GM12878 (cell line): Measurements from ENCODE around the gene CLSTN2. TPM values are rescaled to one million over a fixed set of nuclear protein-coding genes. Genes with fewer than 3 reads are reported as not detected.

Experiments used
- ATAC-seq: fragments of 200-7000 bp; cut with Tn5 transposase; 3 replicates; pipeline ENCODE4 v1.9.1; 2020; ENCODE audit warnings: mild to moderate bottlenecking, moderate library complexity
- BruUV-seq: library from RNA; stranded (reverse); fragments of 400-500 nt; replicated peaks from 2 replicates; lab custom pipeline; 2021; lab: Mats Ljungman, UMichigan
- CTCF ChIA-PET: fragments of 300-600 bp; sonication (Branson Sonifier 250); formaldehyde crosslinking; extraction: SDS; loops from one replicate; lab custom pipeline; 2021; ENCODE audit warnings: inconsistent platforms; lab: Yijun Ruan, JAX
- POLR2A ChIA-PET: fragments of 350-600 bp; formaldehyde crosslinking; extraction: SDS; loops from one replicate; lab custom pipeline; 2021; ENCODE audit warnings: inconsistent platforms; lab: Charles Lee
- RAD21 ChIA-PET: fragments of 300-600 bp; sonication (Branson Sonifier 250); formaldehyde crosslinking; loops from one replicate; lab custom pipeline; 2023; ENCODE audit warnings: antibody characterized with exemption; ENCODE audit not compliant: unreplicated experiment; lab: Charles Lee
- SMC1A ChIA-PET: fragments of 300-600 bp; sonication (Branson Sonifier 250); formaldehyde crosslinking; loops from one replicate; lab custom pipeline; 2023; ENCODE audit not compliant: unreplicated experiment, uncharacterized antibody; lab: Charles Lee
- DNase-seq: peaks from one replicate; pipeline ENCODE4 v3.0.0-alpha.2; 2011; ENCODE audit warnings: low read depth, low spot score
- FAIRE-seq: peaks from 3 replicates; lab custom pipeline; 2011; peaks lifted over from hg19 to GRCh38; lab: Jason Lieb, UNC
- H2AFZ ChIP-seq: 2 replicates; pipeline ENCODE4 v1.6.0; 2011; ENCODE audit warnings: low read depth, low read length, control low read depth; ENCODE audit not compliant: control insufficient read depth
- H3K27ac ChIP-seq: 2 replicates; pipeline ENCODE4 v1.5.1; 2011; ENCODE audit warnings: control low read depth; ENCODE audit not compliant: control insufficient read depth, insufficient read depth
- H3K27me3 ChIP-seq, 2 experiments: replicated peaks in 1 of 2; 2 replicates each; pipeline versions ENCODE4 v1.6.0 to v1.6.1; 2011; ENCODE audit warnings: low read length in 1 of 2; ENCODE audit not compliant: control insufficient read depth in 2 of 2, insufficient read depth in 2 of 2
- H3K36me3 ChIP-seq, 2 experiments: 2 replicates each; pipeline ENCODE4 v1.5.1; 2011; ENCODE audit warnings: low read length in 1 of 2; ENCODE audit not compliant: control insufficient read depth in 2 of 2, insufficient read depth in 2 of 2
- H3K4me1 ChIP-seq: 2 replicates; pipeline ENCODE4 v1.6.1; 2011; ENCODE audit warnings: mild to moderate bottlenecking, low read length, moderate library complexity, mixed read lengths; ENCODE audit not compliant: control insufficient read depth, insufficient read depth
- H3K4me2 ChIP-seq: 2 replicates; pipeline ENCODE4 v1.6.0; 2011; ENCODE audit warnings: control low read depth; ENCODE audit not compliant: control insufficient read depth, insufficient read depth
- H3K4me3 ChIP-seq: fragments of 200-600 bp; sonication (generic); 2 replicates; pipeline ENCODE4 v1.5.1; 2016
- H3K79me2 ChIP-seq: 2 replicates; pipeline ENCODE4 v1.6.0; 2011; ENCODE audit warnings: low read length; ENCODE audit not compliant: control insufficient read depth, insufficient read depth
- H3K9ac ChIP-seq: 2 replicates; pipeline ENCODE4 v1.8.0; 2011; ENCODE audit warnings: low read length, control low read depth, mixed read lengths; ENCODE audit not compliant: control insufficient read depth, insufficient read depth
- H3K9me3 ChIP-seq: replicated peaks from 3 replicates; pipeline ENCODE4 v1.5.1; 2011; ENCODE audit warnings: mild to moderate bottlenecking, low read length; ENCODE audit not compliant: control insufficient read depth, insufficient read depth
- H4K20me1 ChIP-seq: 2 replicates; pipeline ENCODE4 v1.6.0; 2011; ENCODE audit not compliant: control insufficient read depth, insufficient read depth
- BRCA1 ChIP-seq: IDR thresholded peaks from 2 replicates; pipeline ENCODE4 v1.6.1; 2011; ENCODE audit warnings: low read depth, low read length, improper control_type of control experiment
- ESRRA ChIP-seq: IDR thresholded peaks from 2 replicates; pipeline ENCODE4 v1.6.1; 2012; ENCODE audit warnings: mild to moderate bottlenecking, low read length, improper control_type of control experiment
- ETV6 ChIP-seq, 2 experiments: fragments of 450-650 bp in 1 of 2; IDR thresholded peaks in 1 of 2; conservative IDR thresholded peaks in 1 of 2; 2 replicates each; pipeline ENCODE4 v1.6.1; 2014; ENCODE audit warnings: antibody characterized with exemption in 1 of 2, borderline replicate concordance in 1 of 2, low read depth in 1 of 2, mild to moderate bottlenecking in 1 of 2, moderate library complexity in 1 of 2
- IRF4 ChIP-seq: IDR thresholded peaks from 2 replicates; pipeline ENCODE4 v1.6.1; 2011; ENCODE audit warnings: low read depth, low read length
- KAT2A ChIP-seq: conservative IDR thresholded peaks from 2 replicates; pipeline ENCODE4 v1.6.1; 2011; ENCODE audit warnings: low read depth, low read length; ENCODE audit not compliant: control insufficient read depth
- MTA2 ChIP-seq: fragments of 450-650 bp; IDR thresholded peaks from 2 replicates; pipeline ENCODE4 v1.6.1; 2016; ENCODE audit warnings: low read depth, mild to moderate bottlenecking, moderate library complexity
- NBN ChIP-seq: fragments of 450-650 bp; IDR thresholded peaks from 2 replicates; pipeline ENCODE4 v1.6.1; 2016
- POLR2AphosphoS5 ChIP-seq: IDR thresholded peaks from 2 replicates; pipeline ENCODE4 v1.6.1; 2011; ENCODE audit warnings: mild to moderate bottlenecking, low read length, inconsistent platforms
- RB1 ChIP-seq: fragments of 450-650 bp; formaldehyde crosslinking; IDR thresholded peaks from 2 replicates; pipeline ENCODE4 v1.6.1; 2017; ENCODE audit warnings: mild to moderate bottlenecking, borderline replicate concordance
- STAT3 ChIP-seq: IDR thresholded peaks from 2 replicates; pipeline ENCODE4 v1.6.1; 2011; ENCODE audit warnings: low read depth, low read length, improper control_type of control experiment
- TBL1XR1 ChIP-seq: IDR thresholded peaks from 2 replicates; pipeline ENCODE4 v1.6.1; 2012; ENCODE audit warnings: low read depth, low read length, improper control_type of control experiment
- ZBED1 ChIP-seq: IDR thresholded peaks from 2 replicates; pipeline ENCODE4 v1.6.1; 2016; ENCODE audit warnings: borderline replicate concordance
- in situ Hi-C: fragments of 300-500 bp; cut with MboI; formaldehyde crosslinking; loops from 9 replicates; pipeline ENCODE4 v1.14.3; 2018; ENCODE audit warnings: mixed read lengths
- intact Hi-C: fragments of 100-400 bp; cut with micrococcal nuclease; formaldehyde crosslinking; loops from one replicate; pipeline ENCODE4 v1.14.2; 2022; ENCODE audit not compliant: unreplicated experiment
- polyA plus RNA-seq, 11 experiments: library from polyadenylated mRNA; depleted of rRNA in 4 of 11; unstranded in 6 of 11; stranded (reverse) in 5 of 11; fragments of >200 nt; fragmentation: Nextera tagmentation in 4 of 11; fragmentation: Illumina TruSeq in 1 of 11; extraction: Ambion mirVana in 4 of 11; extraction: Trizol in 1 of 11; gene quantifications; 1 replicate in 1 of 11; 2 replicates in 10 of 11; pipeline versions ENCODE4 v1.2.1 to v1.2.3, GENCODE V29; 2011 to 2016; ENCODE audit warnings: inconsistent platforms in 2 of 11, missing spikeins in 2 of 11, low read depth in 1 of 11
- total RNA-seq, 4 experiments: library from RNA; depleted of rRNA in 3 of 4; stranded (reverse); fragments of >200 nt in 3 of 4; fragmentation: Illumina TruSeq in 1 of 4; extraction: Trizol in 1 of 4; gene quantifications; 2 replicates each; pipeline versions ENCODE4 v1.2.1 to v1.2.3, GENCODE V29; 2013 to 2021
- TF ChIP-seq, protein P1 (sequence below): fragments of 450-650 bp; conservative IDR thresholded peaks from 2 replicates; pipeline ENCODE4 v1.6.1; 2017; ENCODE audit warnings: mild to moderate bottlenecking, moderate library complexity
- TF ChIP-seq, protein P2 (sequence below): fragments of 450-650 bp; IDR thresholded peaks from 2 replicates; pipeline ENCODE4 v1.6.1; 2016; ENCODE audit warnings: mild to moderate bottlenecking
- TF ChIP-seq, protein P3 (sequence below): fragments of 450-650 bp; IDR thresholded peaks from 2 replicates; pipeline ENCODE4 v1.6.1; 2017; ENCODE audit warnings: antibody characterized with exemption, mild to moderate bottlenecking, moderate library complexity
- TF ChIP-seq, protein P4 (sequence below): fragments of 450-650 bp; IDR thresholded peaks from 2 replicates; pipeline ENCODE4 v1.6.1; 2018; ENCODE audit warnings: borderline replicate concordance, mild to moderate bottlenecking; ENCODE audit not compliant: partially characterized antibody

The CLSTN2 gene
- total and polyA plus RNA-seq, 10 of the 15 experiments (the other 5 are each of a cell fraction or from before 2014, with no cell fraction given), result under 0.01 to 0.10 (median under 0.01) TPM; not detected in 5

DNA sequence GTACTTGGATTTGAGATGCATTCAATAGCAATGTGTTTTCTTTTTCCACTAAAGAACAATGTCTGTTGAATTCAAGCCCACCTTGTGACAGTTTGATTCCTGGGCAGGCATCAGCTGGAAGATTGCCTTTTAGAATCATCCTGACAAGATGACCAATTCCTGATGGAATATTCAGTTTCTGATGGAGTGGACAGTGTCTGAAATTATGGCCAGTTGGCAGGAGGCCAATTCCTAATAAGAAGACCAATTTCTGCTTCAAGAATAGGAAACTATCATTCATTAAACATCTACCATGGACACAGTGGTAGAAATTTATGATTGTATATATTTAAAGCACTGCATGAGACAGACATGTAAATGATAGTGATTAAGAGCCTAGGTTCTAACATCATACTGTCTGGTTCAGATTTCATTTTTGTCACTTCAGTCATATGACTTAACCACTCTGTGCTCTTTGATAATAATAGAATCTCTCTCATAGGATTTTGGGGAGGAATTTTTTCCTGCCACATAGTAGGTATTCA is 133.6 kb downstream of the CLSTN2 start:
- no peak overlapping the region for H3K4me3 ChIP-seq
- ChIA-PET SMC1A (interaction anchor here (1.2 kb wide), 1 partner anchor 138 kb away, joined by 3 read pairs; no protein-coding TSS in a partner anchor), CTCF (no interaction called here), POLR2A (no interaction called here), RAD21 (no interaction called here)
- TF ChIP-seq IRF4 (no peak), ESRRA (no peak), ZBED1 (no peak), STAT3 (no peak), RB1 (no peak), KAT2A (no peak), MTA2 (no peak), BRCA1 (no peak), NBN (no peak), TBL1XR1 (no peak), ETV6 (conservative IDR thresholded peaks at IDR 0.05 in 1 of 2, IDR thresholded peaks at IDR 0.05 in 1 of 2; ENCODE audit: borderline replicate concordance in 1 of 2, low read depth in 1 of 2) (no peak), POLR2AphosphoS5 (no peak)
- TF ChIP-seq, protein P1, sequence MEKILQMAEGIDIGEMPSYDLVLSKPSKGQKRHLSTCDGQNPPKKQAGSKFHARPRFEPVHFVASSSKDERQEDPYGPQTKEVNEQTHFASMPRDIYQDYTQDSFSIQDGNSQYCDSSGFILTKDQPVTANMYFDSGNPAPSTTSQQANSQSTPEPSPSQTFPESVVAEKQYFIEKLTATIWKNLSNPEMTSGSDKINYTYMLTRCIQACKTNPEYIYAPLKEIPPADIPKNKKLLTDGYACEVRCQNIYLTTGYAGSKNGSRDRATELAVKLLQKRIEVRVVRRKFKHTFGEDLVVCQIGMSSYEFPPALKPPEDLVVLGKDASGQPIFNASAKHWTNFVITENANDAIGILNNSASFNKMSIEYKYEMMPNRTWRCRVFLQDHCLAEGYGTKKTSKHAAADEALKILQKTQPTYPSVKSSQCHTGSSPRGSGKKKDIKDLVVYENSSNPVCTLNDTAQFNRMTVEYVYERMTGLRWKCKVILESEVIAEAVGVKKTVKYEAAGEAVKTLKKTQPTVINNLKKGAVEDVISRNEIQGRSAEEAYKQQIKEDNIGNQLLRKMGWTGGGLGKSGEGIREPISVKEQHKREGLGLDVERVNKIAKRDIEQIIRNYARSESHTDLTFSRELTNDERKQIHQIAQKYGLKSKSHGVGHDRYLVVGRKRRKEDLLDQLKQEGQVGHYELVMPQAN, result no peak
- TF ChIP-seq, protein P2, sequence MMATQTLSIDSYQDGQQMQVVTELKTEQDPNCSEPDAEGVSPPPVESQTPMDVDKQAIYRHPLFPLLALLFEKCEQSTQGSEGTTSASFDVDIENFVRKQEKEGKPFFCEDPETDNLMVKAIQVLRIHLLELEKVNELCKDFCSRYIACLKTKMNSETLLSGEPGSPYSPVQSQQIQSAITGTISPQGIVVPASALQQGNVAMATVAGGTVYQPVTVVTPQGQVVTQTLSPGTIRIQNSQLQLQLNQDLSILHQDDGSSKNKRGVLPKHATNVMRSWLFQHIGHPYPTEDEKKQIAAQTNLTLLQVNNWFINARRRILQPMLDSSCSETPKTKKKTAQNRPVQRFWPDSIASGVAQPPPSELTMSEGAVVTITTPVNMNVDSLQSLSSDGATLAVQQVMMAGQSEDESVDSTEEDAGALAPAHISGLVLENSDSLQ, result no peak
- TF ChIP-seq, protein P3, sequence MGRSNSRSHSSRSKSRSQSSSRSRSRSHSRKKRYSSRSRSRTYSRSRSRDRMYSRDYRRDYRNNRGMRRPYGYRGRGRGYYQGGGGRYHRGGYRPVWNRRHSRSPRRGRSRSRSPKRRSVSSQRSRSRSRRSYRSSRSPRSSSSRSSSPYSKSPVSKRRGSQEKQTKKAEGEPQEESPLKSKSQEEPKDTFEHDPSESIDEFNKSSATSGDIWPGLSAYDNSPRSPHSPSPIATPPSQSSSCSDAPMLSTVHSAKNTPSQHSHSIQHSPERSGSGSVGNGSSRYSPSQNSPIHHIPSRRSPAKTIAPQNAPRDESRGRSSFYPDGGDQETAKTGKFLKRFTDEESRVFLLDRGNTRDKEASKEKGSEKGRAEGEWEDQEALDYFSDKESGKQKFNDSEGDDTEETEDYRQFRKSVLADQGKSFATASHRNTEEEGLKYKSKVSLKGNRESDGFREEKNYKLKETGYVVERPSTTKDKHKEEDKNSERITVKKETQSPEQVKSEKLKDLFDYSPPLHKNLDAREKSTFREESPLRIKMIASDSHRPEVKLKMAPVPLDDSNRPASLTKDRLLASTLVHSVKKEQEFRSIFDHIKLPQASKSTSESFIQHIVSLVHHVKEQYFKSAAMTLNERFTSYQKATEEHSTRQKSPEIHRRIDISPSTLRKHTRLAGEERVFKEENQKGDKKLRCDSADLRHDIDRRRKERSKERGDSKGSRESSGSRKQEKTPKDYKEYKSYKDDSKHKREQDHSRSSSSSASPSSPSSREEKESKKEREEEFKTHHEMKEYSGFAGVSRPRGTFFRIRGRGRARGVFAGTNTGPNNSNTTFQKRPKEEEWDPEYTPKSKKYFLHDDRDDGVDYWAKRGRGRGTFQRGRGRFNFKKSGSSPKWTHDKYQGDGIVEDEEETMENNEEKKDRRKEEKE, result no peak
- TF ChIP-seq, protein P4, sequence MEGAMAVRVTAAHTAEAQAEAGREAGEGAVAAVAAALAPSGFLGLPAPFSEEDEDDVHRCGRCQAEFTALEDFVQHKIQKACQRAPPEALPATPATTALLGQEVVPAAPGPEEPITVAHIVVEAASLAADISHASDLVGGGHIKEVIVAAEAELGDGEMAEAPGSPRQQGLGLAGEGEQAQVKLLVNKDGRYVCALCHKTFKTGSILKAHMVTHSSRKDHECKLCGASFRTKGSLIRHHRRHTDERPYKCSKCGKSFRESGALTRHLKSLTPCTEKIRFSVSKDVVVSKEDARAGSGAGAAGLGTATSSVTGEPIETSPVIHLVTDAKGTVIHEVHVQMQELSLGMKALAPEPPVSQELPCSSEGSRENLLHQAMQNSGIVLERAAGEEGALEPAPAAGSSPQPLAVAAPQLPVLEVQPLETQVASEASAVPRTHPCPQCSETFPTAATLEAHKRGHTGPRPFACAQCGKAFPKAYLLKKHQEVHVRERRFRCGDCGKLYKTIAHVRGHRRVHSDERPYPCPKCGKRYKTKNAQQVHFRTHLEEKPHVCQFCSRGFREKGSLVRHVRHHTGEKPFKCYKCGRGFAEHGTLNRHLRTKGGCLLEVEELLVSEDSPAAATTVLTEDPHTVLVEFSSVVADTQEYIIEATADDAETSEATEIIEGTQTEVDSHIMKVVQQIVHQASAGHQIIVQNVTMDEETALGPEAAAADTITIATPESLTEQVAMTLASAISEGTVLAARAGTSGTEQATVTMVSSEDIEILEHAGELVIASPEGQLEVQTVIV, result no peak
- no peaks in the 10 kb centered on the region for H3K4me1 ChIP-seq
- FAIRE-seq (no peak), ATAC-seq (no peak), DNase-seq (no peak)
- BruUV-seq, result no TSS peak
- no peaks in the 10 kb centered on the region for H3K27me3 ChIP-seq
- no peak overlapping the region for H3K27ac ChIP-seq
- in situ Hi-C loops (no loop called here), intact Hi-C loops (no loop called here)
- H3K4me2 ChIP-seq, result no peak overlapping the region
- no peaks in the 10 kb centered on the region for H3K9me3 ChIP-seq
- H3K79me2 ChIP-seq, result no peaks in the 10 kb centered on the region
- H3K9ac ChIP-seq, result no peak overlapping the region
- no peaks in the 10 kb centered on the region for H4K20me1 ChIP-seq
- no peaks in the 10 kb centered on the region for H3K36me3 ChIP-seq
- H2AFZ ChIP-seq, result no peak overlapping the region
